ENCODE data around the gene TMEM229B.

DNA sequence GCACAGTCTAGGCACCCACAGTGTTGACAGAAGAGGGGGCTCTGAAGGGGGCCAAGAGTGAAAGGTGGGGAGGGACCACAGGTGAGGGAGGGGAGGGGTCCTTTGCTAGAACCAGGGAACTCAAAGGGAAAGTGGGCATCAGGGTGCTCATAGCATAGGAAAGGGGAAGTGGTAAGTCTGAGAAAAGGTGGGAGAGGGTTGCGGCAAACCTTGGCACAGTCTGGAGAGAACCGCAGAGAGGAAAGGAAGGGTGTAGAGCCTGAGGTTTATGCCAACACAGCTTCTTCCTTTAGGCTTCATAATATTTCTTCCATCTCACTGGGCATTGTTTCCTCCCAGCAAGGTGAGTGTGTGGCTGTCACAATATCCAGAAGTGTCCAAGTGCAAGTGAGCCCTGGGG lies 65.1 kb downstream of the TMEM229B start:
- TF ChIP-seq, protein P1, sequence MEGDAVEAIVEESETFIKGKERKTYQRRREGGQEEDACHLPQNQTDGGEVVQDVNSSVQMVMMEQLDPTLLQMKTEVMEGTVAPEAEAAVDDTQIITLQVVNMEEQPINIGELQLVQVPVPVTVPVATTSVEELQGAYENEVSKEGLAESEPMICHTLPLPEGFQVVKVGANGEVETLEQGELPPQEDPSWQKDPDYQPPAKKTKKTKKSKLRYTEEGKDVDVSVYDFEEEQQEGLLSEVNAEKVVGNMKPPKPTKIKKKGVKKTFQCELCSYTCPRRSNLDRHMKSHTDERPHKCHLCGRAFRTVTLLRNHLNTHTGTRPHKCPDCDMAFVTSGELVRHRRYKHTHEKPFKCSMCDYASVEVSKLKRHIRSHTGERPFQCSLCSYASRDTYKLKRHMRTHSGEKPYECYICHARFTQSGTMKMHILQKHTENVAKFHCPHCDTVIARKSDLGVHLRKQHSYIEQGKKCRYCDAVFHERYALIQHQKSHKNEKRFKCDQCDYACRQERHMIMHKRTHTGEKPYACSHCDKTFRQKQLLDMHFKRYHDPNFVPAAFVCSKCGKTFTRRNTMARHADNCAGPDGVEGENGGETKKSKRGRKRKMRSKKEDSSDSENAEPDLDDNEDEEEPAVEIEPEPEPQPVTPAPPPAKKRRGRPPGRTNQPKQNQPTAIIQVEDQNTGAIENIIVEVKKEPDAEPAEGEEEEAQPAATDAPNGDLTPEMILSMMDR (IDR thresholded peaks at IDR 0.05) = no peak
- TF ChIP-seq EZH2 (IDR thresholded peaks at IDR 0.05; ENCODE audit: borderline replicate concordance, insufficient read depth, low read depth, low read length, poor library complexity, severe bottlenecking) = no peak
